Activated T-cell treated with anti-CD3 and anti-CD28 coated beads, Interleukin-2, amount 50 U/mL, for 24 hours (primary cell): Measurements from ENCODE around the gene ZYX.
A peak's percentile ranks its signal among the peaks of the same experiment; 100 is the strongest.
"Not testable (repeated sequence)": the region's sequence is repeated elsewhere in the genome, so short reads cannot be mapped to it uniquely, and the experiment has no call there.

ENCODE experiments used
- DNase-seq: peaks from one replicate; pipeline ENCODE4 v3.0.0-alpha.2; 2020
- H3K27ac Mint-ChIP-seq: 2 replicates; pipeline ENCODE4 v1.8.0; 2020; ENCODE audit warnings: mild to moderate bottlenecking, mixed read lengths
- H3K27me3 Mint-ChIP-seq: 2 replicates; pipeline ENCODE4 v1.8.0; 2020; ENCODE audit warnings: mixed read lengths
- H3K36me3 Mint-ChIP-seq: 2 replicates; pipeline ENCODE4 v1.8.0; 2020; ENCODE audit warnings: low read depth, mixed read lengths
- H3K4me1 Mint-ChIP-seq: 2 replicates; pipeline ENCODE4 v1.8.0; 2020; ENCODE audit warnings: low read depth, mixed read lengths
- H3K4me3 Mint-ChIP-seq: 2 replicates; pipeline ENCODE4 v1.8.0; 2020; ENCODE audit warnings: mild to moderate bottlenecking, moderate library complexity, mixed read lengths
- H3K9me3 Mint-ChIP-seq: 2 replicates; pipeline ENCODE4 v1.8.0; 2020; ENCODE audit warnings: mixed read lengths

Gene ZYX

GRCh38 chr7:143395187-143396149 lies 14.3 kb downstream of the ZYX start:
- peak; percentile 24 for DNase-seq
- H3K36me3 Mint-ChIP-seq: peaks cover 48% of the 10 kb centered on the region
- peak overlapping the region; percentile 23 for H3K27ac Mint-ChIP-seq
- no peaks in the 10 kb centered on the region for H3K9me3 Mint-ChIP-seq
- H3K4me3 Mint-ChIP-seq: no peak overlapping the region
- H3K27me3 Mint-ChIP-seq: no peaks in the 10 kb centered on the region
- peaks cover 10% of the 10 kb centered on the region for H3K4me1 Mint-ChIP-seq

GRCh38 chr7:143396182-143396581 lies 15.0 kb downstream of the ZYX start:
- H3K36me3 Mint-ChIP-seq: peaks cover 42% of the 10 kb centered on the region
- H3K9me3 Mint-ChIP-seq: no peaks in the 10 kb centered on the region
- H3K4me1 Mint-ChIP-seq: peaks cover 10% of the 10 kb centered on the region
- DNase-seq: peak; percentile 24
- H3K4me3 Mint-ChIP-seq: no peak overlapping the region
- H3K27me3 Mint-ChIP-seq: no peaks in the 10 kb centered on the region
- H3K27ac Mint-ChIP-seq: no peak overlapping the region

GRCh38 chr7:143396625-143397556 lies 15.7 kb downstream of the ZYX start:
- no peak overlapping the region for H3K4me3 Mint-ChIP-seq
- H3K4me1 Mint-ChIP-seq: peaks cover 10% of the 10 kb centered on the region
- H3K27me3 Mint-ChIP-seq: no peaks in the 10 kb centered on the region
- no peaks in the 10 kb centered on the region for H3K9me3 Mint-ChIP-seq
- no peak for DNase-seq
- peaks cover 35% of the 10 kb centered on the region for H3K36me3 Mint-ChIP-seq
- peak overlapping the region; percentile 44 for H3K27ac Mint-ChIP-seq

GRCh38 chr7:143397710-143398530 lies 16.8 kb downstream of the ZYX start:
- no peaks in the 10 kb centered on the region for H3K9me3 Mint-ChIP-seq
- H3K27ac Mint-ChIP-seq: peak overlapping the region; percentile 44
- no peak overlapping the region for H3K4me3 Mint-ChIP-seq
- H3K36me3 Mint-ChIP-seq: peaks cover 26% of the 10 kb centered on the region
- H3K27me3 Mint-ChIP-seq: no peaks in the 10 kb centered on the region
- peaks cover 13% of the 10 kb centered on the region for H3K4me1 Mint-ChIP-seq
- no peak for DNase-seq

GRCh38 chr7:143398616-143399015 lies 17.5 kb downstream of the ZYX start:
- no peak overlapping the region for H3K27ac Mint-ChIP-seq
- peaks cover 20% of the 10 kb centered on the region for H3K36me3 Mint-ChIP-seq
- no peak for DNase-seq
- no peak overlapping the region for H3K4me3 Mint-ChIP-seq
- H3K9me3 Mint-ChIP-seq: no peaks in the 10 kb centered on the region
- peaks cover 15% of the 10 kb centered on the region for H3K4me1 Mint-ChIP-seq
- no peaks in the 10 kb centered on the region for H3K27me3 Mint-ChIP-seq

GRCh38 chr7:143399151-143399550 lies 18.0 kb downstream of the ZYX start:
- H3K36me3 Mint-ChIP-seq: peaks cover 15% of the 10 kb centered on the region
- H3K27me3 Mint-ChIP-seq: no peaks in the 10 kb centered on the region
- no peak overlapping the region for H3K4me3 Mint-ChIP-seq
- peak; percentile 23 for DNase-seq
- peaks cover 16% of the 10 kb centered on the region for H3K4me1 Mint-ChIP-seq
- H3K9me3 Mint-ChIP-seq: no peaks in the 10 kb centered on the region
- peak overlapping the region; percentile 44 for H3K27ac Mint-ChIP-seq

- Mint-ChIP-seq H3K36me3 (peaks cover 15% of the 10 kb centered on the region), H3K9me3 (no peaks in the 10 kb centered on the region)
- no peak for DNase-seq
These were observed 18.5 kb downstream of the ZYX start for GRCh38 chr7:143399642-143400041.

GRCh38 chr7:143401265-143401664 lies 20.1 kb downstream of the ZYX start:
- H3K27ac Mint-ChIP-seq: no peak overlapping the region
- H3K4me3 Mint-ChIP-seq: no peak overlapping the region
- H3K36me3 Mint-ChIP-seq: peaks cover 14% of the 10 kb centered on the region
- H3K27me3 Mint-ChIP-seq: no peaks in the 10 kb centered on the region
- peaks cover 19% of the 10 kb centered on the region for H3K4me1 Mint-ChIP-seq
- DNase-seq: no peak
- no peaks in the 10 kb centered on the region for H3K9me3 Mint-ChIP-seq

More at GRCh38 chr7:143399642-143400041, 18.5 kb downstream of the ZYX start:
- H3K4me3 Mint-ChIP-seq: no peak overlapping the region
- H3K27ac Mint-ChIP-seq: no peak overlapping the region
- H3K27me3 Mint-ChIP-seq: no peaks in the 10 kb centered on the region
- H3K4me1 Mint-ChIP-seq: peaks cover 16% of the 10 kb centered on the region

GRCh38 chr7:143402233-143402632 lies 21.1 kb downstream of the ZYX start:
- H3K27ac Mint-ChIP-seq, H3K36me3 Mint-ChIP-seq, H3K9me3 Mint-ChIP-seq, DNase-seq, H3K4me3 Mint-ChIP-seq, H3K27me3 Mint-ChIP-seq: not testable (repeated sequence)
- H3K4me1 Mint-ChIP-seq: peaks cover 29% of the 10 kb centered on the region

- Mint-ChIP-seq H3K27ac (peak overlapping the region; percentile 4), H3K4me1 (peaks cover 56% of the 10 kb centered on the region), H3K36me3 (no peaks in the 10 kb centered on the region), H3K9me3 (no peaks in the 10 kb centered on the region), H3K4me3 (no peak overlapping the region), H3K27me3 (no peaks in the 10 kb centered on the region)
- DNase-seq: no peak
These were observed 24.2 kb downstream of the ZYX start for GRCh38 chr7:143405173-143406001.

- DNase-seq: no peak
- Mint-ChIP-seq H3K36me3 (no peaks in the 10 kb centered on the region), H3K4me1 (peaks cover 60% of the 10 kb centered on the region), H3K27me3 (no peaks in the 10 kb centered on the region), H3K4me3 (no peak overlapping the region), H3K27ac (no peak overlapping the region), H3K9me3 (no peaks in the 10 kb centered on the region)
These were observed 24.8 kb downstream of the ZYX start for GRCh38 chr7:143406002-143406357.

- peak overlapping the region; percentile 71 for H3K4me3 Mint-ChIP-seq
- DNase-seq: peak; percentile 64
- H3K27ac Mint-ChIP-seq: peak overlapping the region; percentile 67
- no peaks in the 10 kb centered on the region for H3K36me3 Mint-ChIP-seq
- peaks cover 72% of the 10 kb centered on the region for H3K4me1 Mint-ChIP-seq
- no peaks in the 10 kb centered on the region for H3K27me3 Mint-ChIP-seq
- no peaks in the 10 kb centered on the region for H3K9me3 Mint-ChIP-seq
These were observed 26.4 kb downstream of the ZYX start for GRCh38 chr7:143407287-143408251.
